Karpas-422 (cell line): Measurements from ENCODE around the gene HLA-C. TPM values are rescaled to one million over a fixed set of nuclear protein-coding genes. Genes with fewer than 3 reads are reported as not detected.

Source experiments
- small RNA-seq: library from RNA; depleted of rRNA; stranded (forward); fragments of <200 nt; gene quantifications from one replicate; pipeline ENCODE3, GENCODE V24; 2014
- total RNA-seq: library from RNA; depleted of rRNA; stranded (reverse); fragments of >200 nt; shearing (Covaris generic); gene quantifications from 2 replicates; pipeline ENCODE4 v1.2.3, GENCODE V29; 2014; ENCODE audit warnings: low replicate concordance; rRNA removed

HLA-C gene
- total RNA-seq, 1 experiment from 2014 or later, result 317 TPM

Small RNA genes within 50 kb of the gene (small RNA-seq; reads per million reads assigned to genes)
- not detected for gene AL662844.1

Other genes starting within 250 kb of the HLA-C start
- gene C6orf15, start 159.5 kb downstream of the HLA-C start, total RNA-seq, result not detected in 2 replicates
- not detected in 2 replicates for gene PSORS1C1, start 157.3 kb downstream of the HLA-C start, total RNA-seq
- gene CDSN, start 151.6 kb downstream of the HLA-C start, total RNA-seq, result not detected in 2 replicates
- gene PSORS1C2, start 133.0 kb downstream of the HLA-C start, total RNA-seq, result not detected in 2 replicates
- gene CCHCR1, start 114.3 kb downstream of the HLA-C start, total RNA-seq, result 21.3 and 23.1 TPM in 2 replicates
- 13.9 and 20.4 TPM in 2 replicates for gene TCF19, start 113.5 kb downstream of the HLA-C start, total RNA-seq
- not detected in 2 replicates for gene POU5F1, start 101.4 kb downstream of the HLA-C start, total RNA-seq
- 1,556 and 2,615 TPM in 2 replicates for gene HLA-B, start 85.1 kb upstream of the HLA-C start, total RNA-seq
- gene MICA, start 131.5 kb upstream of the HLA-C start, total RNA-seq, result not detected in 2 replicates
- 13.2 and 15.7 TPM in 2 replicates for gene MICB, start 226.1 kb upstream of the HLA-C start, total RNA-seq